Medulla oblongata (tissue), 1 donor: Measurements from ENCODE around the gene LTBP3.
"Not testable (repeated sequence)": the region's sequence is repeated elsewhere in the genome, so short reads cannot be mapped to it uniquely, and the experiment has no call there.

Experiments used
- DNase-seq: peaks from one replicate; pipeline ENCODE4 v3.0.0-alpha.2; 2015; ENCODE audit errors: extremely low spot score

LTBP3 gene

GRCh38 chr11:65536412-65537295 lies 21.5 kb downstream of the LTBP3 start:
- no peak for DNase-seq

GRCh38 chr11:65535102-65535501 lies 23.1 kb downstream of the LTBP3 start:
- no peak for DNase-seq

DNA sequence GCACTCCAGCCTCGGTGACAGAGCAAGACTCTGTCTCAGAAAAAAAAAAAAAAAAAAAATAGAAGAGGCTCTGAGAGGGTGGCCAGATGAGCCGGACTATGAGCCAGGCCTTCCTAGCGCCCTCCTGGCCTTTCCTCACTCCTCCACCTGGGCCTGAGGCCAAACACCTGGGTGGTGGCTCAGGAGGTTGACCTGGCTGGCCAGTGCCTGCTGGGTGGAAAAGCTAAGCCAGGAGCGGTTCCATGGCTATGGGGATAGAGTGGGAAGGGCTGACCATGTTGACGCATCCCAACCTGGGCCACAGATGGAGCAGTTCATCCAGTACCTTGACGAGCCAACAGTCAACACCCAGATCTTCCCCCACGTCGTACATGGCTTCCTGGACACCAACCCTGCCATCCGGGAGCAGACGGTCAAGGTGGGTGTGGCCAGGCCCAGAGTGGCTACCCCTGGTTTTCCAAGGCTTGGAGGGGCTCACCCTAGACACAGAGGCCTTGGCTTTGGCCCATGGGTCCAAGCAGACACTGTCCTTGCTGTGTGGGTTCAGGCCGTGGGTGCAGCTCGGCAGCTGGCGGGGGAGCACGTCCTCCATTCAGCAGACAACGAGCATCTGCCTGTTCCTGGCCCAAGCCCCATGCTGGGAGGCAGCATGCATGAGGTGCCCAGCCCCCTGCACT lies 25.6 kb downstream of the LTBP3 start:
- DNase-seq = no peak

DNA sequence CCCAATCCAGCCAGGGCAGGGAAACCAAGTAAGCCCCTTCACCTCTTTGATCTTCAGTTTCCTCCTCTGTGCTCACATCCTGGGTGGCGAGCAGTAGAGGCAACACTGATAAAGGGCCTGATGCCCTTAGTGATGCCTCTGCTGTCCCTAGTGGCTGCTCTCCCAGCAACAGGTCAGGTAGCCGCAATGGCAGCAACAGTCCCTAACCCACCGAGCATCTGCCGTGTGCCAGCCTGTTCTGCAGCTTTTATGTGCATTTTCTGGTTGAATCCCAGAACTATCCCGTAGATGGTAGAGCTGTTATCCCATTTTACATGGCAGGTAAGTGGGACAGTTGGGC lies 28.0 kb downstream of the LTBP3 start:
- no peak for DNase-seq

GRCh38 chr11:65529475-65530156 lies 28.5 kb downstream of the LTBP3 start:
- DNase-seq = no peak

DNA sequence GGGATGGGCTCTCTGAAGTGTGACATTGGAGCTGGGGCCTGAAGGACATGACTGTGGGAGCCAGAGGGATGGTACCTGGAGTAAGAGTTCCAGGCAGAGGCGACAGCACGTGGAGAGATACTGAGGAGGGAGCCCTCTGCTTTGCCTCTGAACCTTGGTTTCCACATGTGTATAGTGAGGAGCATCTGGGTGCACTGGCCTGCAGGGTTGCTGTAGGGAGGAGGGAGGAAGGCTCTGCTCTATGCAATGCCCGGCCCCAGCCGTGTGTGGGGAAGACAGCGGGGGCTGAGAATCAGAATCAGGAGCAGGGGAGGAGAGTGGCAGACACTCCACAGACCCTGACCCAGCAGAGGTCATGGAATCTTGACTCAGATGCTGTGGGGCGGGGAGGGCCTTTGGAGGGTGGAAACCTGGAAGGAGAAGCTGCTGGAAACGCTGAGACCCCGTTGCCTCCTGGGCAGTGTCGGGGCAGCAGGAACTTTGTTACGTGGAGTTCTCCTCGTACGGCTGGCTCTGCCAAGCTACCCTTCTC lies 29.3 kb downstream of the LTBP3 start:
- DNase-seq = no peak

DNA sequence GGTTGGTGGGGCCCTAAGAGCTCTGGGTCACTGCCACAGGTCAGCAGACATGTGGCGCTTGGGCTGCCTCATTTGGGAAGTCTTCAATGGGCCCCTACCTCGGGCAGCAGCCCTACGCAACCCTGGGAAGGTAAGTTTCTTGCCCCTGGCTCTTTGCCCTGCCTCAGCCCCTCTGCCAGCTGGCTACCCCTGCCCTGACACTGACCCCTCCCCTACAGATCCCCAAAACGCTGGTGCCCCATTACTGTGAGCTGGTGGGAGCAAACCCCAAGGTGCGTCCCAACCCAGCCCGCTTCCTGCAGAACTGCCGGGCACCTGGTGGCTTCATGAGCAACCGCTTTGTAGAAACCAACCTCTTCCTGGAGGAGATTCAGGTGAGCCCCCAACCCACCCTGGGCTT lies 31.4 kb downstream of the LTBP3 start:
- no peak for DNase-seq

- DNase-seq = no peak
Observed at GRCh38 chr11:65525546-65526480, 32.3 kb downstream of the LTBP3 start.

DNA sequence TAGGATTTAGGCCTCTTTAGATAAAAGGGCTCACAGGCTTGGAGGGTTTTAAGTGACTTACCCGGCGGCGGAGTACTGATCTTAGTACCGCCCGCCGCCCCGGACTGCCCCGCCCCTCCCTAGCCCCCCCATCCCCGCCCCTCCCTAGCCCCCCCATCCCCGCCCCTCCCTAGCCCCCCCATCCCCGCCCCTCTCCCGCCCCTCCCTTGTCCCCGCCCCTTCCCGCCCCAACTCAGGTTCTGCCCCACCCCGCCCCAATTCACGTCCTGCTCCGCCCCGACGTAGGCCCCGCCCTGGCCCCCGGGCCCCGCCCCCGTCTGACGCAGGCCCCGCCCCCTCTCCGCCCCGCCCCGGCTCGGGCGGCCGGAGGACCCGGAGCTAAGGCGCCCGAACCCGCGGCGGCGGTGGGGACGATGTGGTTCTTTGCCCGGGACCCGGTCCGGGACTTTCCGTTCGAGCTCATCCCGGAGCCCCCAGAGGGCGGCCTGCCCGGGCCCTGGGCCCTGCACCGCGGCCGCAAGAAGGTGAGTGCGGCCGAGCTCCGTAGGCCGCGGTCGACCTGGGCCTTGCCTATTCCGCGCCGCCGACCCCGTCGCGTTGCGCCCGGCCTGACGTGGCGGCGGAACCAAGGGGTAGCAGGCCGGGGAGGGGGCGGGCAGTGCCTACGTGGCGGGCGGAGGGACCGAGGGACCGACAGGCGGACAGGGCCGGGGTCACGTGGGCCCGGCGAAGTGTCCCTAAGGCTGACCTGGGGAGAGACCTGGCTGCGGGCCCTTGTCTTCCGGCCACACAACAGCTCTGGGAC lies 33.2 kb downstream of the LTBP3 start, which contains the start of gene SCYL1:
TSS of gene SCYL1 (plus strand) at position 343 of the 805 bp plus-strand sequence. CDS start at position 414, 71 bp downstream.
- peak; percentile 81 for DNase-seq

DNA sequence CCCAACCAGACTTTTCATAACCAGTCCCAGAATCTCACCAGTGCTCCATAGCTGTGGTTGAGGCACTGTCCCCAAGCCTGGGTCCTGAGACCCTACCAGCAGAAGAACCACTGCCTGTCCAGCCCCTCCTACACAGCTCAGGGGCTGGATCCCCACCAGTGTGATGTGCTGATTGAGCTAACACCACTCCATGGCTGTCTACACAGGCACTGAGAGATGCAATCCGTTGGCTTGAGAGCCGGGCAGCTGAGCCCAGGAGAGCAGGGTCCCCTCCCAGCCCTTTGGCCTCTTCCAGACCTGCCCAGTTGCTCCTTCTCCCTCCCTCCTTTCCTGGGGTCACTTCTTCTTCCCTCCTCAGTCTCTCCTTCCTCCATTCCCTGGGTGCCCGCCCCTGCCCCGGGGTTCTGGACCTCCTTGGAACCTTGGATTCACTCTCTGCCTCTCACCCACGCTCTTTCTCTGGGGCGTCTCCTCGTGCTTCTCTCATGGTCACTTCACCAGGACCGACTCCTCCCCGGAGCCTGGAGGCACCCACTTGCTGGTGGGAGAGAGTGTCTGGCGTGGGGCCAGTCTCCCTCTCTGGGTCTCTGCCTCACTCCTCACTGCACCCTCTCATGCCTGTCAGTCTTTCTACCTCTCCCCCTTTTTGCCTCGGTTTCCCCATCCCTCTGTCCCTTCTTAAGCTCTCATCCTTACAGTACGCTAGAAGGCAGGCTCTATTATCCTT lies 34.0 kb downstream of the LTBP3 start:
- peak; percentile 33 for DNase-seq

GRCh38 chr11:65523631-65523968 lies 34.6 kb downstream of the LTBP3 start:
- DNase-seq = not testable (repeated sequence)

- DNase-seq = peak; percentile 55
Observed at GRCh38 chr11:65522718-65523630, 35.2 kb downstream of the LTBP3 start.

- not testable (repeated sequence) for DNase-seq
Observed at GRCh38 chr11:65521777-65522521, 36.2 kb downstream of the LTBP3 start.

GRCh38 chr11:65518941-65519549 lies 39.1 kb downstream of the LTBP3 start:
- not testable (repeated sequence) for DNase-seq

GRCh38 chr11:65516135-65516968 lies 41.8 kb downstream of the LTBP3 start:
- DNase-seq = no peak

DNA sequence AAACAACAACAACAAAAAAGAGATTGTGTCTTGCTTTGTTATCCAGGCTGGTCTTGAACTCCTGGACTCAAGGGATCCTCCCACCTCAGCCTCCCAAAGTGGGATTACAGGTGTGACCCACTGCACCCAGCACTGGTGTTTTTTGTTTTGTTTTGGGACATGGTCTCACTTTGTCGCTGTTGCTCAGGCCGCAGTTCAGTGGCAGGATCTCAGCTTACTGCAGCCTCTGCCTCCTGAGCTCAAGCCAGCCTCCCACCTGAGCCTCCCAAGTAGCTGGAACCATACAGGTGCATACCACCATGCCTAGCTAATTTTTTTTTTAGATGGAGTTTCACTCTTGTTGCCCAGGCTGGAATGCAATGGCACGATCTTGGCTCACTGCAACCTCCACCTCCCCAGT lies 45.8 kb downstream of the LTBP3 start:
- not testable (repeated sequence) for DNase-seq
